ENCODE data around the gene RAD51B.

RAD51B gene

DNA sequence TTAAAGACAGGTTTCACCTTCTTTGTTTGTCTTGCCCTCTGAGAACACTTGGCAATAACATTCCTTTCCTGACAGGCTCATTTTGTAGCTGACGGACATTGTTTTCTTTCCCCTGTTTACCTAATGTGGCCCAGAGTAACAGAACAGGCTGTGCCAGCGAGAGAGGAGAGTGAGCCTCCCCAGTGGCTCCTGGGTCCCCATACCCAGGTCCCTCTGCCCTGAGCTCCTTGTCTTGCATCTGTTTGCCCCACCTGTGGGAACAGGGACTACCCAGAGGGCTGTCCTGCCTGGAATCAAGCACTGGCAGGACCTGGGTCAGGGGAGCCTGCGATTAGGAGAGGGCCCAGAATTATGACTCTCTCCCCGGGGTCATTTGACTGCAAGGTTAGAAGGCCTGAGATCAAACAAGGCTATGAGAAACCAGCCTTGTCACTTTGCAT lies 750.4 kb downstream of the RAD51B start:
- no peak for DNase-seq

DNA sequence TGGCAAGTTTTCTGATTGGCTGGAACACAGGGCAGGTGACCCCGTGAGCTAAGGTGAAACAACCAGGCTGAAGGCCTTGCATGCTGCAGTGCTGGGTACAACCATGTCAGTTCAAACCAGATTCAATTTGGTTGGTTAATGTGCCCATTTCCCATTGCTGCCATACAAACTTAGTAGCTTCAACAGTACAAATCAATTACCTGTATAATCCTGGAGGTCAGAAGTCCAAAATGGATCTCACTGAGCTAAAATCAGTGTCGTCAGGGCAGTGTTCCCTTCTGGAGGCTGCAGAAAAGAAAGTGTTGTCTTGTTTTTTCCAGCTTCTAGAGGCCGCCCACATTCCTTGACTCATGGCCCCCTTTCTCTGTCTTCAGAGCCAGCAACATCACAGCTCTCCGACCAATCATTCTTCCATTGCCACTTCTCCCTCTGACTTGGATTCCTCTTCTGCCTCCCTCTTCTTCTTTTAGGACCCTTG lies 751.6 kb downstream of the RAD51B start:
- DNase-seq = no peak

DNA sequence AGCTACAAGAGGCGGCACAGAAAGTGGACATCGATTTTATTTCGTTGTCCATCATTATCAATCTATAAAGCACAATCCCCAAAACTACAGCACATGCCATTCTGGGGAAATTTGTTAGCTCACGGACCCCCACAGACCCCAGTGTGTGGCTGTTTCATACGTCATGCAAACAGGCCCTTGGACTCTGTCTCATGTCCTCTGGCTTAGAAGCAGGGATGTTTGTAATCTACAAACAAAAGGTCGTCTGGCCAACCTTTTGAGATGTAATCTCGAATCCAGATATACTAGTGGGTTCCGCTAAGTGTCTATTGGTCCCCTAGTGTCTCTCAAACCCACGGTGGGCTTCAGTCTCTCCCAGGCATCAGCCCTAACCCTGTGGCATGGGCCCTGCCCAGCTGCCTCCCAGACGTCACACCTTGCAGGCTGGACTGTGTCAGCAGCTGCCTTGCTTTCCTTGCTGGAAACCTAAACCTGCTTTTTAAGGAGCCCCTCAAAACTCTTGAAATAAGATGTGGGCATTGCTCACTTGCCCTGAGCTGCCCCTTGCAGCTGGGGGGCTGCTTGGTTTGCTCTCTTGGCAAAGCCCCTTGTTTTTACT lies 752.4 kb downstream of the RAD51B start:
- DNase-seq = no peak

DNA sequence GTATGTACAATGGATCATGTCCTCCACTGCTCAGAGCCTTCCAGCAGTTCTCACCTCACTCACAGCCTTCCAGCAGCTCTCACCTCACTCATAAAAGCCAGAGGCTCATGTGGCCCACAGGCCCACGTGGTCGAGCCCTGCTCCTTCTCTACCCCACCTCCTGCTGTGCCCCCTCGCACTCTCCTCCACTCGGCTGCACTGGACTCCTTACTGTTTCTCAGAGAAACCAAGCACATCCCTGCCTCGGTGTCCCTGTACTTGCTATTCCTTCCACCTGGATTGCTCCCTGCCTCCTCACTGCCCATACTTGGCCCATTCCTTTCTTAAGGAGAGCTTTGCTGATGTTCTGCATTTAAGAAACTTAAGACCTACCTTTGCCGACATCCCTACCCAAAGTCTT lies 753.5 kb downstream of the RAD51B start:
- DNase-seq = no peak

DNA sequence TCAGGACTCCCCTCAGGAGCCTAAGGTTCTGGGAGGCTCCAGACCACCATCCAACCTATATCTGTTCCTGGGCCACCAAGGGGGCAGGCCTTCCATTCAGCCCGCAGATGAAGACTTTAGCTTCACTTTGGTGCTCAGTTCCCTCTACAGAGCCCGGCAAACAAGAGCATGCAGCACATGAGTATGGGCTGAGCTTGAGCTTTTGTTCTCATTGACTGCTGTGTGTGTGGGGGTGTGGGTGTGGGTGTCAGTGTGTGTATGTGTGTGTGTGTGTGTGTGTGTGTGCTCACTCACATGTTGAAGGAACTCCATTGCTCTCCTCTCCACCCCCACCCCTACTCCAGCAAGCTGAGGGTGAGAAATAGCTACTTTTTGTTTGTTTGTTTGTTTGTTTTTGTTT lies 754.1 kb downstream of the RAD51B start:
- no peak for DNase-seq

DNA sequence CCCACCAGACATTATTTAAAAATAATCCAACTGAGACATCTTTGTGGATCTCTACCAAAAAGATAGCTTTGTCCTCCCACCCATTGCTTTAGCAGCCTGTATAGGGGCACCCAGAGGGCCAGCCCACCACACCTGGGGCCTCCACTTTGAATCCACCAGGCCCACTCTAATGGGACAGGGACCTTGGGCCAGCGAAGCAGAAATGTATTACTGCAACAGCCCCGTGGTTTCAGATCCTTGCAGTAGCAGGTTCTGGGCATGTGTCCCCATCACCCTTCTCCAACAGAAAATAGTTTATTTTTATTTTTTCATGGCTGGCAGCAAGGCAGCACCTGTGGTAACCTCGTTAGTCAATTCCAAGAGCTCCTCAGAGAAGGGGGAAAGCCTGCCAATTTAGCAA lies 754.9 kb downstream of the RAD51B start:
- no peak for DNase-seq

DNA sequence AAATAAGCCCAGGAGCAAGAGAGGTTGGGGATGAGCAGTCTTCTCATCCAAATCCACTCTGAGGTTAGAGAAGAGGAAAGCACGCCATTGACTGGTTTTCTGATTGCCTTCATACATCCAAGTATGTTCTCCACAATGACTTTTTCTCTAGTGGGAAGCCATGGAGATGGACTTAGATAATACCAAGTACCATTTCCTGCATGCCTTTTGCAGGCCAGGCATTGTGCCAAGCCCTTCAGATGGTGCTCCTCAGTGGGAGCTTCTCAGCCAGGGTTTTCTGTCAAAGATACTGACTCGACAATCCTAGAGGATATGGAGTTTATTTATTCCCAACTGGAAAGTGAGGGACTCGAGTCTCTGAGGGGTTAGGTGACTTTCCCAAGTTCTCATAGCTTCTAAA lies 755.3 kb downstream of the RAD51B start:
- DNase-seq = no peak

DNA sequence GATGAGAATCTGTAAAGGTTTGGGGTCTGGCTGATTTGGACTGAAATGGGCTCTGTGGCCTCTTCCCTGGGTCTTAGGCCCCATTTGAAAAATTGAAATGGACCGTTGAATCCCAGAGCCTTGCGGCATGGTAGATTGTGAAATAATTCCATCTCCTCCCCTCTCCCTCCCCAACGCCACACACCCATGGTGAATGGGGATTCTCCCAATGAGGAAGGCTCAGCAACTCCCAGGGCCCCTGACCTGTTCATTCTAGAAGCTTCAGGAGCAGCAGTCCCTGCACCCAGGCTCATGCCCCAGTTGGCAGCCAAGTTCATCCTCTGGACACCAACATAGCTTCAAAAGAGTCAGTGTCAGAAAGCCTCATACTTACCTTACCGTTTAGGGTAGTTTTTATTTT lies 755.8 kb downstream of the RAD51B start:
- DNase-seq = no peak

DNA sequence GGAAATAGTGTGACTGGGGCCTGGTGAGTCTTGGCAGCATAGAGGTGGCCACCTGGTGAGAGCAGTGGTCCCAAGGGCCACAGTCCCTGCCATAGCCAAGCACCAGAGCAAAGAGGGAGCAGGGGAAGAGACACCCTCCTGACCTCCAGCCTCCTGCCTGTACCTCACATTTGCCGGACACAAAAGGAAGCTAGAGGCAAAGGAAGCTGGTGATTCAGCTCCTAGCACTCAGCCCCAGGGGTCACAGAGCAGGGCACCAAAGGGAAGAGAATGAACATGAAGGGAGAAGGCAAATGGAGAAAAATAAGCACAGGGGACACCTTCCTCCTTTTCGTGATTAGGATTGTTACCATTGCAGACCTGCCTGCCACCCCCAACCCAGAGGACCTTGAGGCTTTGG lies 756.5 kb downstream of the RAD51B start:
- no peak for DNase-seq

DNA sequence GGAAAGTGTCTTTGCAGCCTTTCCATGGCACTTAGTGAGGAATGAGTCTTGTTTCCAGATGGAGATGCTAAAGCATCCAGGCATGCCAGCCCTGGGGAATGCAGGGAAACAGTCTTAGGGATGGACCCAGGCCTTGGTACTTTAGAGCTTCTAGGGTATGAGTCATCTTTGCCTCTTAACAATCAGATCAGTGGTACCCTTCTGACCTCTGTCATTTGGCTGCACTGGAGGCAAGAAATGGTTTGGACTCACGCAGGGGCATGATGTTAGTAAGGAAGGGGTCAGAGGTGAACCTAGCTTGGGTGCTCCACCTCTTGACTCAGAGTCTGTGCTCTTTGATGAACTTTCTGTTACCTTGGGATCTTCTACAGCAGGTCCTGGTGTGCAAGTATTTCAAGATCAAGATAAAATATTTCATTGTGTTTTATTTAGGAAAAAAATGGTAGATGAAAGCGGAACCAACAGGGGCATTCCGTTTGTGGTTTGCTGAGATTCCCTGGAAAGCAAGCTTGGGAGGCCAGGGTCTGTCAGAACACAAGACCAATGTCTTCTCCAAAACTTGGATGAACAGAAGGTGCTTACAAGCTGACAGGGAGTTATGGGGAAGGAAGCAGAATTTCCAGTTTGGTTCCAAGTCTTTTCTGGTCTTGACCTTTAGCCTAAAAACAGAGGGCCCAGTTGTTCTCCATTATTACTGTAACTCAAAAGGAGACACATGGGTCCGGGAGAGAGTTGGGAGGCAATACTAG lies 757.1 kb downstream of the RAD51B start:
- DNase-seq = no peak

DNA sequence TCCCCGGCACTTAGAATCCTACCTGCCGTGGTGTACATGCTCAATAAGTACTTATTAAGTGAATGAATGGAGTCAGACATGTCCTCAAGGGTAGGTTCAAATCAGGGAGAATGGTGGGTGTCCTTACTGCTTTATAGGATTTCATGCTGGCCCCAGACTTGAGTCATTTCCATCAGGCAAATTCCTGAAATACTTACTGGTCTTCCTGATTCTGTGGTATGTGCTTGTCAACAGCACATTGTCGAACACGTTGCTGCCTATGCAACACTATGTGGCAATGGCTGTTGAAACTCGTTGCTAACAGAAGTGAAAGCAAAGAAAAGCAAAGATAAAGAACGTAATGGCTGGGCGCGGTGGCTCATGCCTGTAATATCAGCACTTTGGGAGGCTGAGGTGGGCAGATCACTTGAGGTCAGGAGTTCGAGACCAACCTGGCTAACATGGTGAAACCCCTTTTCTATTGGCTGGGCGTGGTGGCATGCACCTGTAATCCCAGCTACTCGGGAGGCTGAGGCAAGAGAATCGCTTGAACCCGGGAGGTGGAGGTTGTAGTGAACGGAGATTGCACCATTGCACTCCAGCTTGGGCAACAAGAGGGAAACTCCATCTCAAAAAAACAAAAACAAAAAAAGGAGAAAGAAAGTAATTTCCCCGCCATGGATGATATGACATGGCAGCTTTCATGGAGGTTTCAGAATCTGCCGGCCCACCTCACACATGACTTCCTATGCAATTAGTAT lies 758.4 kb downstream of the RAD51B start:
- no peak for DNase-seq

DNA sequence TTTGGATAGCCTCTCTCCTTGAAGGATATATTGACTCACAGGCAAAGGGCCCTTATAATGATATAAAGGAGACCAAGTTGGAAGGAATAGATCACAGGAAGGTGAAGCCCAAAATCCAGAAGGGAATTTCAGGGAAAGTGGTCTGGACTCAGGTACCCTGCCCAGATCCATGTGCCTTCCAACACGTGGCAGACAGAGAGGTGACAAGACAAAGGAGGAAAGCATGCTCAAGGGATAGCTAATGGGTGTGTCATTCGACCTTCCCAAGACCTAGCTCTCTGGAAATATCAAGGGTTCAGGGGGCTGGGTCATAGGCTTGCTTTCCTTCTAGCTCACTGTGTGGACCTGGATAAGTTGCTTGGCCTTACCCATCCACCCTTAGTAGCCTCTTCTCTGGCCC lies 759.0 kb downstream of the RAD51B start:
- no peak for DNase-seq

DNA sequence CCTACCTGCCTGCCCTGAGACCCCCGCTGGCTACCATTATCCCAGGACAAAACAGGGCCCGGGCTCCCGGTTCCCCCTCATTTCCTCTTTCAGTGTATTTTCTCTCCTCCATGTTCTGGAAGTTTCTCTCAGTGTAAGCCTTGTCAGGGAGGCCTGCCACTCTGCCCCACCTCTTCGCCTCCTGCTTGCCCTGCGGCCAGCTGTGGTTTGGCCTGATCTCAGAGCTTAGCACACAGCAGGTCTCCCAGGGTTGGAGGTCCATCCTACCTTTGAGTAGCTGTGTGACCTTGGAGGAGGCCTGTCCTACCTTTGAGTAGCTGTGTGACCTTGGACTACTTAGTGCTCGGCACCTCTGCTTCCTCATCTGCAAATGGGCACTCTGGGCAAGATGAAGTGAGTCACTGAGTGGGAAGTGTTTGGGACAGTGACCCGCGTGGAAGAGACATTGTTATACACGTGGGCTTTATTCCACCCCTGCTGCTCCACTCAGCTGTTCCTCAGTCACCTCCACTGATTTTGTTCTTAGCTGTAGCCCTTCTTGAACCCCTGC lies 760.6 kb downstream of the RAD51B start:
- DNase-seq = no peak

DNA sequence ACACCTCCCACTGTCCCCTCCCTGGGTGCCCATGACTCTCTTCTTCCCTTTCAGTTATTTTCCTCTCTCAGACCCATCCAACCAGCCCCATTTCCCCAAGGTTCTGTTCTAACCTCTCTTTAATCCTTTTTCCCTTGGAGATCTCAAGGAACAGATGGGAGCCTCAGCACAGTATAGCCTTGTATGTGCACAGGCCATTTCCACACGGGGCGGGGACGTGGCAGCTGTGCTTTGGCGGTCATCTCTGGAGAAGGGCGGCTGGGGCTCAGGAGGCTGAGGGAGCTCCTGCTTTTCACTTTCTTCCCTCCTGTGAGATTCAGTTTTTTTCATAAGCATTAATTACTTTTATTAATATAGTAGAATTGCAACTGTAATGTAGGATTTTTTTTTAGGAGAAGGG lies 761.1 kb downstream of the RAD51B start:
- DNase-seq = no peak

DNA sequence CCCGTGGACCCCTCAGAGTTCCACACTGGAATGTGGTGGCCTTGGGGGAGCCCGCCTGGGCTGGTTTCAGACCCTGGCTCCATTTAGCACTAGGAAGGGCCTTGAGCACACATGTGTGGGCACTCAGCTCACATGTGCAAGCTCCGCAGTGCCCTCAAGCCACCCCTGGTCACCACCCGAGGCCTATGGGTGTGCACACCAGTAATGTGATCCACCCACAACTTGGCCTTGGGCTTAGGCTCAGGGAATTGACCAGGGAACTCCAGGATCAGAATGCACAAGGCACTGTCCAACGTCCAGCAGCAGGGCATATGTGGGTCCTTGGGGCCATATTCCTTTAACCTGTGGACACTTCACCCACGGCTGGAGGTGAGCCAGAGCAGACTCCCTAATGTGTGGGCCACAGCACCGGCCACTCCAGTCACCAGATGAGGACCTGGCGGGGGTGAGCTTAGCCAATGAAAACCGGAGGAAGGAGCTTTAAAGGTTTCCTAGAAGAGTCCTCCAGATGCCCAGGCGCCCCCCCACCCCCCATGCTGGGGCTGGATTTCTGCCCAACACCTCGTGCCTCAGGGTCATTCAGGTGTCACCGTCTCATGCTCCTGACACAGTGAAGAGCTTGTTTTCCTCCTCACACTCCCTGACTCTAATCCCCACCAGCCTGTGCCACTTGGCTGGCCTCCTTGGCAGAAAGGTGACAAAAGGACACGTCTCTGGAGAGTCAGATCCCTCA lies 764.1 kb downstream of the RAD51B start:
- no peak for DNase-seq

DNA sequence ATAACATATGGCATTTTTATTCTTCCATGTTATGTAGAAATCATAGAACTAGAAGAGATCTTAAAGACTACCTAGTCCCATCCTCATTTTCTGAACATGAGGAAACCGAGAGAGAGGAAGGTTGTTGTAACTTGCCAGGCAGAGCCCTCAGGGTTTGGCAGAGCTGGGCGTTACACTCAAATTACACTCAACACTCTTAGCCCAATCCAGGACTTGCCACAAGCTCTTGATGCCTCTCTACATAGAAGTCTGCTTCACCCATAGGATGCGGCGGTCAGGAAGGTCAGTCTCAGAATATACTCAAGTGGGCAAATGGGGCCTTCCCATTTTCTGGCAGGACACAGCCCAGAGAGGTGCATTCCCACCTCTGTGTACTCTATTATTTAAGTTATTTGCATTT lies 765.2 kb downstream of the RAD51B start:
- DNase-seq = no peak

DNA sequence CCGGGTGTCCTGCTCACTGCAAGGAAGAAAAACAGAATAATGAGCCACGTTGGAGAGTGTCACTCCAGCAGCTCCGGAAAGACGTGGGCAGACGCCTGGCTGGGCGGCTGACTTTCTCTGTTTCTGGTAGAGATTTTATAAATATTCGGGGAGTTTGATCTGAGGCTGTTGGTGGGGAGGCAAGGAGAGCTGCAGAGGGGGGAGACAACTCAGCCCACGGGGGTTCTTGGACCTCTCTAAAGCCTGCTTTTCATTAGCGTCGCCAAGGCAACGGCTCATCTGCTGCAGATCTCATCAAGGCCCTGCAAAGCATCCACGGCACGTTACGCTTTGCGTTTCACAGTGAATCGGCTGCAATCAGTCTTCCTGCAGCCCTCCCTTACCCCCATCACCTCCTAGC lies 766.1 kb downstream of the RAD51B start:
- no peak for DNase-seq

DNA sequence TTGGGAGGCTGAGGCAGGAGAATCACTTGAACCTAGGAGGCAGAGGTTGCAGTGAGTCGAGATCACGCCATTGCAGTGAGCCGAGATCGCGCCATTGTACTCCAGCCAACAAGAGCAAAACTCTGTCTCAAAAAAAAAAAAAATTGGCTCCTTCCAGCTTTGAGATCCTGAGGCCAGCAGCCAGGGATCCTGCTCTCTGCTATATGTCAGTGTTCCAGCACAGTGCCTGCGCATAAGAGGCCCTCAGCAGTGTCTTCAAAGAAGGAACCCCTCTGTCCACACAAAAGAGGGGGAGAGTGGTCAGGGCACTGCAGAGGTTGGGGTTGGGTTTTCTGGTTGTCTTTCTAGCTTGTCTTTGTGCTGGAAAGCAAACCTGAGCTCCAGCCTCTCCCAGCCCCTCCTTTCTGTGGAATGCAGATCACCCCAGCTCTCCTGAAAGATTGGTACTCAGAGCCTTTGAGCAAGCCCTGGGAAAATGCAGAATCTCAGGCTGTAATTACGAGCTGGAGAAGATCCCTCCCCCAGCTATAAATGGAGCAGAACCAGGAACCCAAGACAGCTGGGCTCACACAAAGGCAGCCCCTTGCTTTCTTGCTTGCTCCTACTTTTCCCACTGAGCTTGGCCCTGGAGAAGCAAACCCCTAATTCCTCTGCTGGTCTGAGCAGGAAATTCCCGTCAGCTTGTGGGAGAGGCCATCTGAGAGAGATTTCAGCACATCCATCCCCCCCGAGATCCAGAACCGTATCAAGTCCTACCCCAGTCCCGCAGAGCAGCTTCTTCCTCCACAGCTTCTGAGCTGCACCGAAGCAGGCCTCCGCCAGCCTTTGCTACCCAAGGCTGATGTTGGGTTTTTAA lies 767.5 kb downstream of the RAD51B start:
- no peak for DNase-seq

DNA sequence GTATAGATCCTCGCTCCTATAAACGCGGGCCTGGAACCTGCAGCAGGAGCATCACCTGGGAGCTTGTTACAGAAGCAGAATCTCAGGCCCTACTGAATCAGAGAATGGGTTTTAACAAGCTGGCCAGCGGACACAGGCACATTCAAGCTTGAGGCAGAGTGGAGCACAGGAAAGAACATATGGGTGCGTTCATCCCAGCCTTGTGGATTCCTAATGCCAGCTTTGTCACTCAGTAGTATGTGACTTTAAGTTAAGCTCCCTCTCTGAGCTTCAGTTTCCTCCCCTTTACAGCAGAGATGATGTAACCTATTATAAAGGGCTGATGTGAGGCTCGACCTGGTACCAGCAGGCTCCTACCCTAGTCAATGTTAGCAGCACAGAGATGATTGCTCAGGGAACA lies 768.4 kb downstream of the RAD51B start:
- DNase-seq = no peak

DNA sequence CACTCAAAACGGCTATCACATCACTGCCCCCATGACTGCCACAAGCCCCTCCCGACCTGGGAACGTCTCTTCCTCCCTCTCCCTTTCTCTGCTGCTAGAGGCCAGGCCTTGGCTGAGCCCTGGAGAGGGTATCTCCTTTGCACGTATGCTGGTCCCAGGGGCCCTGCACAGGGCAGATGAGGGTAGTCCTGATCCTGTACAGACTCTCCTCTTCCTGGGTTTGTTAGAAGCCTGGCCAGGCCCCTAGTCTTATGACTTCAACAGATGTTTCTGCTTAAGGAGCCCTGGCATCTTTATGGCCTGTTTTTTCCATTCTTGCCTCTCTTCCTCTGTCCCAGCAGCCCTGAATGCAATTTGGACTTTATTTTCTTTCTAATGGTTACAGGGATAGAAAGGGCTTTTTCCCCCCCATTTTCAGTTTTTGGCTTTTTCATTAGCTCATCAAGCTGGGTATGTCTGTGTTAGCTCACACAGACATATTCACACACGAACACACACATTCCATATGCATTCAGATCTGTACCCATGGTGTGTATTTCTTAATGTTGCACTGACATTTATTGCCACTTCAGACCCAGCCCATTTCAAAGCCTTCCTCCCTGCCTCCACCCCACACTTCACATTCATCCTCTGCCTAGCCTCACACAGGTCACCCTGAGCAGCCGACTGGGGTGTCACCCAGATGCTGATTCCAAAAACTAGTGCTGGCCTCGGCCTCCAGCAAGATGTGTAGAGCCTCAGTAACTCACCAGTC lies 770.0 kb downstream of the RAD51B start:
- no peak for DNase-seq

DNA sequence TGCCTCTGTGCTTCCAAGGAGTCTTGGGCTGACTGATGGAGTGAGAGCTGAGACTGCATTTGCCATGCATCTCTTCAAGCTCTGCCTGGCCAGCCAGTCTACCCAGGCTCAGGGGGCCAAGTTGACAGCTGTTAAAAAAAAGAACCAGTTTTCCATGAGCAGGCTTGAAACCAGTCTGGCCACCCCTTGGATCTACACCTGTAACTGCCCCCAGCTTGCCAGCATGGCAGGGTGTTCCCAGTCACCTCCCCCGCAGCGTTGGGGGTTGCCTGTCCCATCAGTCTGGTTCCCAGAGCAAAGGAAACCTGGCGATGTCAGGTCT lies 770.6 kb downstream of the RAD51B start:
- DNase-seq = no peak

DNA sequence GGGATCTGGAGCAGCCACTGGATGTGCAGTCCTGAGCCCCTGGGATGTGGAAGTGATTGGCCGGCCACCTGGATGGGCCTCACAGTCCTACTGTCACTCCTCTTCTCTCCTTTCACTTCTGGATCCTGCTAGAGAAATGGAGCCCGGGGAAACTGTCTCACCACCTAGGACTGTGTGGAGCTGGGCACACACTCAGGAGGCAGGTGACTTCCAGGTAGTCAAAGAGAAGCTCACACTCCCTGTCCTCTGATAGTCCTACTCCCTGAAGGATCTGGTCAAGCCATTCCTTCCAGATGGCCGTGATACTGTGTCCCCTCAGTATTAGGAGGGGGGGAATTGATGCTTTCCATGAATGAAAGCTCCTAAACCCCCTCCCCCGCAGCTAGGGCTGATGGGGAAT lies 772.2 kb downstream of the RAD51B start:
- no peak for DNase-seq
